IPS-18c (cell line): ENCODE data around the gene YIPF1.
A peak's percentile ranks its signal among the peaks of the same experiment; 100 is the strongest.

Experiments used
- H3K4me3 ChIP-seq: 2 replicates; pipeline ENCODE4 v1.7.0; 2013; ENCODE audit warnings: low read depth, mild to moderate bottlenecking, low read length, moderate library complexity; ENCODE audit not compliant: insufficient read depth
- H3K9me3 ChIP-seq: one replicate; pipeline ENCODE4 v1.6.1; 2013; ENCODE audit warnings: mild to moderate bottlenecking, low read length, moderate library complexity; ENCODE audit not compliant: control insufficient read depth, insufficient read depth

Gene YIPF1

GRCh38 chr1:53871221-53871620, 18.4 kb downstream of the YIPF1 start:
- no peak overlapping the region for H3K4me3 ChIP-seq
- no peaks in the 10 kb centered on the region for H3K9me3 ChIP-seq

- H3K4me3 ChIP-seq: no peak overlapping the region
- H3K9me3 ChIP-seq: no peaks in the 10 kb centered on the region
These were observed 20.0 kb downstream of the YIPF1 start for GRCh38 chr1:53869454-53870117.

GRCh38 chr1:53868565-53868964, 21.0 kb downstream of the YIPF1 start:
- Histone ChIP-seq H3K4me3 (no peak overlapping the region), H3K9me3 (no peaks in the 10 kb centered on the region)

GRCh38 chr1:53862507-53862906, 27.1 kb downstream of the YIPF1 start:
- Histone ChIP-seq H3K4me3 (no peak overlapping the region), H3K9me3 (no peaks in the 10 kb centered on the region)

GRCh38 chr1:53860967-53861411, 28.6 kb downstream of the YIPF1 start:
- no peaks in the 10 kb centered on the region for H3K9me3 ChIP-seq
- H3K4me3 ChIP-seq: no peak overlapping the region

- peaks cover 2% of the 10 kb centered on the region for H3K9me3 ChIP-seq
- H3K4me3 ChIP-seq: no peak overlapping the region
These were observed 37.9 kb downstream of the YIPF1 start for GRCh38 chr1:53851571-53852285.

GRCh38 chr1:53850082-53850673, 39.4 kb downstream of the YIPF1 start:
- no peak overlapping the region for H3K4me3 ChIP-seq
- peaks cover 2% of the 10 kb centered on the region for H3K9me3 ChIP-seq

- Histone ChIP-seq H3K9me3 (no peaks in the 10 kb centered on the region), H3K4me3 (no peak overlapping the region)
These were observed 41.6 kb downstream of the YIPF1 start for GRCh38 chr1:53847980-53848379.

- H3K9me3 ChIP-seq: peaks cover 4% of the 10 kb centered on the region
- no peak overlapping the region for H3K4me3 ChIP-seq
These were observed 47.2 kb downstream of the YIPF1 start for GRCh38 chr1:53842347-53842746.

GRCh38 chr1:53838654-53838974, 51.0 kb downstream of the YIPF1 start:
- peak overlapping the region; percentile 71; the same call in 1 of the 2 replicates for H3K4me3 ChIP-seq
- peaks cover 4% of the 10 kb centered on the region for H3K9me3 ChIP-seq

- Histone ChIP-seq H3K9me3 (peaks cover 4% of the 10 kb centered on the region), H3K4me3 (peak within 1 kb of the TSS; percentile 71)
These were observed 51.5 kb downstream of the YIPF1 start, which contains the start of gene NDC1 for GRCh38 chr1:53837924-53838653. Gene NDC1, minus strand, starts transcription at chr1:53838296. Its CDS starts 35 bp downstream, at chr1:53838261.

GRCh38 chr1:53837646-53837923, 52.0 kb downstream of the YIPF1 start:
- Histone ChIP-seq H3K4me3 (peak overlapping the region; percentile 71), H3K9me3 (peaks cover under 1% of the 10 kb centered on the region)

GRCh38 chr1:53835491-53835890, 54.1 kb downstream of the YIPF1 start:
- Histone ChIP-seq H3K4me3 (no peak overlapping the region), H3K9me3 (no peaks in the 10 kb centered on the region)

GRCh38 chr1:53834776-53835175, 54.8 kb downstream of the YIPF1 start:
- Histone ChIP-seq H3K9me3 (no peaks in the 10 kb centered on the region), H3K4me3 (no peak overlapping the region)

- Histone ChIP-seq H3K9me3 (no peaks in the 10 kb centered on the region), H3K4me3 (no peak overlapping the region)
These were observed 56.2 kb downstream of the YIPF1 start for GRCh38 chr1:53833393-53833792.

- no peak overlapping the region for H3K4me3 ChIP-seq
These were observed 63.2 kb downstream of the YIPF1 start for GRCh38 chr1:53826367-53826766.

GRCh38 chr1:53825306-53825705, 64.3 kb downstream of the YIPF1 start:
- H3K9me3 ChIP-seq: no peaks in the 10 kb centered on the region

More at GRCh38 chr1:53826367-53826766, 63.2 kb downstream of the YIPF1 start:
- H3K9me3 ChIP-seq: no peaks in the 10 kb centered on the region

GRCh38 chr1:53822931-53823330, 66.7 kb downstream of the YIPF1 start:
- Histone ChIP-seq H3K9me3 (no peaks in the 10 kb centered on the region), H3K4me3 (no peak overlapping the region)

More at GRCh38 chr1:53825306-53825705, 64.3 kb downstream of the YIPF1 start:
- H3K4me3 ChIP-seq: no peak overlapping the region
